ENCODE measurements around the gene RAI2. TPM values are rescaled to one million over a fixed set of nuclear protein-coding genes. Genes with fewer than 3 reads are reported as not detected.

The RAI2 gene
- total RNA-seq, 2 donors from 2014 or later = 1.1 TPM; not detected in 1

GRCh38 chrX:17846045-17846444, 15.1 kb downstream of the RAI2 start:
- DNase-seq (ENCODE audit: low spot score) = no peak

GRCh38 chrX:17844236-17844635, 16.9 kb downstream of the RAI2 start:
- H3K4me1 Mint-ChIP-seq (ENCODE audit: low read depth in 2 of 2) = no peaks in the 10 kb centered on the region
- ATAC-seq (no peak), DNase-seq (ENCODE audit: low spot score) (no peak)
- no peak overlapping the region for H3K27ac Mint-ChIP-seq
- H3K36me3 Mint-ChIP-seq = no peaks in the 10 kb centered on the region
- H3K4me3 Mint-ChIP-seq = no peak overlapping the region
- H3K9me3 Mint-ChIP-seq = no peaks in the 10 kb centered on the region
- H3K27me3 Mint-ChIP-seq = peaks cover under 1 to 19% of the 10 kb centered on the region in 2 donors

More at GRCh38 chrX:17846045-17846444, 15.1 kb downstream of the RAI2 start:
- no peak overlapping the region for H3K4me3 Mint-ChIP-seq
- no peak for ATAC-seq
- H3K4me1 Mint-ChIP-seq (ENCODE audit: low read depth in 2 of 2) = no peaks in the 10 kb centered on the region
- no peaks in the 10 kb centered on the region for H3K36me3 Mint-ChIP-seq
- H3K27me3 Mint-ChIP-seq = peaks cover 0 to 22% of the 10 kb centered on the region in 2 donors
- no peak overlapping the region for H3K27ac Mint-ChIP-seq
- H3K9me3 Mint-ChIP-seq = no peaks in the 10 kb centered on the region

DNA sequence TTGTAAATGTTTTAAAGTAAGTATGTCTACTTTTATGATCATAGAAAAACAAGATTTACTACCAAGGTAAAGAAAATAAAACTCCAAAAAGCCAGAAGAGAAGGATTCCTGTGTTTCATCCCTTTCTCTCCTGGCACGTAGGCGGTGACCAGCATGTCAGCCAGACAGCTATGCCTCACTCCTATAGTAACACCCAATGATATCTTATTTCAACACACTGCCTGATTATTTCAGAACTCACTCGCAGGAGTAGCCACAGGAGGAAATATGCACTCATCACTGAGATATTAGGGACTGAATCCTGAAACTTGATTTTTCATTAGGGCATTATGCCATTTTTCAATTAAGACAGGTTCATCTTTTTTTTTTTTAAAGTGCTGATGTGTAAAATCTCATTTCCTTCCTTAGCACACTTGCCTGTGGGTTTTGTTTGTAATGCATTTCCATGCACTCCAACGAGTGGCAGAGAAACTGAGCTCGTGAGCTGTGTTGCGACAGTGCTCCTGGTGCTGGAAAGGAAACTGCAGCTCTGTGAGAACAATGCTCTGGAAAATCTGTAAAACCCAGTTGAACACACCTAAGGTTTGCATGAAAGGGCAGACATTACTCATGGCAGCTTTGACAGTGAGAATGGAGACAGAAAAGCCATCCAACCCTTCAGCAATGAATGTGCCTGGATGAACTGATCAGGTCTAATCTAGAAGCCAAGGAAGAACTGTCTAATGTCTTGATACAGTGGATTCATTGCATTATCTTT, 18.2 kb downstream of the RAI2 start:
- DNase-seq (ENCODE audit: low spot score) (no peak), ATAC-seq (no peak)
- no peak overlapping the region for H3K4me3 Mint-ChIP-seq
- no peak overlapping the region for H3K27ac Mint-ChIP-seq
- peaks cover 10 to 22% of the 10 kb centered on the region in 2 donors for H3K27me3 Mint-ChIP-seq
- H3K9me3 Mint-ChIP-seq = no peaks in the 10 kb centered on the region
- no peaks in the 10 kb centered on the region for H3K36me3 Mint-ChIP-seq
- no peaks in the 10 kb centered on the region for H3K4me1 Mint-ChIP-seq (ENCODE audit: low read depth in 2 of 2)

DNA sequence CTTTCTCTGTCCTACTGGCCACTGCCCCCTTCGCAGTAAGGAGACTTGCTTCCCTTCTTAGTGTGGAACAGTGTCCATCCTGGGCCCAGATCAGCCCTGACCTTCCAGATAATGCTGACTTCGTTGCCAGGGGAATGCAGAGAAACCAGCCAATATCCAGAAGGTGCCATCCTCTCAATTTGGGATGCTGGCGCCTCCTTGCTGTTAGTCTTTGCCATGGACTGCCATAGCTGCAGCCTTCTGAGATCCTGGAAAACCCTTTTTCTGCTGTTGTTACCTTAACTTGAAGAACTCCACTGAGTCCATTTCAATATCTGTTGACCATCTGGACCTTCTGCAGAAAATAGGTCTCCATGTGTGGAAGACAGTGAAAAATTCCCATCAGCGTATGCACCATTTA, 21.8 kb downstream of the RAI2 start:
- Mint-ChIP-seq H3K9me3 (no peaks in the 10 kb centered on the region), H3K27me3 (peaks cover 10 to 29% of the 10 kb centered on the region in 2 donors), H3K36me3 (no peaks in the 10 kb centered on the region), H3K4me3 (no peak overlapping the region), H3K27ac (no peak overlapping the region), H3K4me1 (ENCODE audit: low read depth in 2 of 2) (no peaks in the 10 kb centered on the region)
- ATAC-seq (no peak), DNase-seq (ENCODE audit: low spot score) (no peak)

DNA sequence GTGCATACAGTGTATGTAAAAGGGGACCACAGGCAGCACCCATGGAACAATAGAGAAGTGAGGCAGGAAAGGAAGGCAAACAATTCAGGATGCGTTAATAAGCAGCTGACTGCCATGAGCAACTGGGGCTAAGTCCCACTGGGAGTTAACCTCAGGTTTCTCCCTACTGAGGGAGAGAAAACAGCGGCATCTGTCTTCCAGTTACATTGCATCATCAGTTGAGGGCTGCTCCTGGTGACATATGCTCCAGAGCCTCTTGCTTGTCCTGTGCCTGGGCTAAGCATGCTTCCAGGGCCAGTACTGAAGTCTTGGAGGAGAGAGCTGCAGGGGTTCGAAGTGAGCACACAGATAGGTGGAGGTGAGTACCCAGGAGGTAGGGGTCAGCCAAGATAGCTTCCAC, 24.3 kb downstream of the RAI2 start:
- ATAC-seq = no peak
- H3K27ac Mint-ChIP-seq = no peak overlapping the region
- no peak for DNase-seq (ENCODE audit: low spot score)
- H3K9me3 Mint-ChIP-seq = no peaks in the 10 kb centered on the region
- no peaks in the 10 kb centered on the region for H3K36me3 Mint-ChIP-seq
- no peak overlapping the region for H3K4me3 Mint-ChIP-seq
- H3K4me1 Mint-ChIP-seq (ENCODE audit: low read depth in 2 of 2) = no peaks in the 10 kb centered on the region
- peaks cover 10 to 28% of the 10 kb centered on the region in 2 donors for H3K27me3 Mint-ChIP-seq

DNA sequence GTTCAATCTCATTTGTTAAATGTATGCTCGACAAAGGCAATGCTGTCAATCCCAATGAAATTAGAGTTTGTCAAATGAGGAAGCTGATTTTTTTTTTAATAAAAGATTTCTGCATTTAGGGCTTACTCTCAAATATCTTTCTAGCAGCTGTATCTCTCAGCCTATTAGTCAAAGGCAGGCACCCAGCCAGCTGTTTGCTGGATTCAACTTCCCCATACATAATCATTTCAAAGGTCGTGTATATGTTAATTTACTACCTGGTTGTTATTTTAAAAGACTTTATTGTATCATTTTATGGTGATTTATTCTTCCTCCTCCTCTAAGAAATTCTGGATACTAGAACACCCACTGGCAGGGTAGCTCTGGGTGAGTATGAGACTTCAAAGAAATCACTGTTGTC, 27.1 kb downstream of the RAI2 start:
- no peaks in the 10 kb centered on the region for H3K36me3 Mint-ChIP-seq
- no peak overlapping the region for H3K4me3 Mint-ChIP-seq
- no peak for DNase-seq (ENCODE audit: low spot score)
- ATAC-seq = no peak
- no peaks in the 10 kb centered on the region for H3K4me1 Mint-ChIP-seq (ENCODE audit: low read depth in 2 of 2)
- peaks cover 6 to 23% of the 10 kb centered on the region in 2 donors for H3K27me3 Mint-ChIP-seq
- H3K27ac Mint-ChIP-seq = no peak overlapping the region
- H3K9me3 Mint-ChIP-seq = no peaks in the 10 kb centered on the region

GRCh38 chrX:17831255-17831654, 29.8 kb downstream of the RAI2 start:
- no peak overlapping the region for H3K27ac Mint-ChIP-seq

GRCh38 chrX:17830211-17830610, 30.9 kb downstream of the RAI2 start:
- Mint-ChIP-seq H3K9me3 (no peaks in the 10 kb centered on the region), H3K27ac (no peak overlapping the region), H3K27me3 (peaks cover 0 to 17% of the 10 kb centered on the region in 2 donors), H3K36me3 (no peaks in the 10 kb centered on the region), H3K4me1 (ENCODE audit: low read depth in 2 of 2) (no peaks in the 10 kb centered on the region), H3K4me3 (no peak overlapping the region)
- DNase-seq (ENCODE audit: low spot score) = no peak
- ATAC-seq = no peak

More at GRCh38 chrX:17831255-17831654, 29.8 kb downstream of the RAI2 start:
- Mint-ChIP-seq H3K36me3 (no peaks in the 10 kb centered on the region), H3K9me3 (no peaks in the 10 kb centered on the region), H3K4me1 (ENCODE audit: low read depth in 2 of 2) (no peaks in the 10 kb centered on the region), H3K4me3 (no peak overlapping the region), H3K27me3 (peaks cover 0 to 21% of the 10 kb centered on the region in 2 donors)
- DNase-seq (ENCODE audit: low spot score) = no peak
- no peak for ATAC-seq

GRCh38 chrX:17829566-17829965, 31.5 kb downstream of the RAI2 start:
- Mint-ChIP-seq H3K4me3 (no peak overlapping the region), H3K36me3 (no peaks in the 10 kb centered on the region), H3K27ac (no peak overlapping the region), H3K9me3 (no peaks in the 10 kb centered on the region), H3K27me3 (peaks cover 0 to 15% of the 10 kb centered on the region in 2 donors), H3K4me1 (ENCODE audit: low read depth in 2 of 2) (no peaks in the 10 kb centered on the region)
- ATAC-seq = no peak
- no peak for DNase-seq (ENCODE audit: low spot score)

- Mint-ChIP-seq H3K4me3 (no peak overlapping the region), H3K27me3 (peaks cover 0 to 10% of the 10 kb centered on the region in 2 donors), H3K36me3 (no peaks in the 10 kb centered on the region), H3K27ac (no peak overlapping the region), H3K4me1 (ENCODE audit: low read depth in 2 of 2) (no peaks in the 10 kb centered on the region), H3K9me3 (no peaks in the 10 kb centered on the region)
- DNase-seq (ENCODE audit: low spot score) = no peak
- ATAC-seq = no peak
These were observed 32.9 kb downstream of the RAI2 start for GRCh38 chrX:17828171-17828570.

- Mint-ChIP-seq H3K27ac (no peak overlapping the region), H3K27me3 (peaks cover 0 to 10% of the 10 kb centered on the region in 2 donors), H3K9me3 (no peaks in the 10 kb centered on the region), H3K36me3 (no peaks in the 10 kb centered on the region), H3K4me3 (no peak overlapping the region), H3K4me1 (ENCODE audit: low read depth in 2 of 2) (no peaks in the 10 kb centered on the region)
- DNase-seq (ENCODE audit: low spot score) (no peak), ATAC-seq (no peak)
These were observed 34.2 kb downstream of the RAI2 start for GRCh38 chrX:17826609-17827496.

GRCh38 chrX:17824980-17825379, 36.1 kb downstream of the RAI2 start:
- Mint-ChIP-seq H3K9me3 (no peaks in the 10 kb centered on the region), H3K36me3 (no peaks in the 10 kb centered on the region), H3K27me3 (peaks cover 0 to 10% of the 10 kb centered on the region in 2 donors), H3K4me3 (no peak overlapping the region), H3K27ac (no peak overlapping the region), H3K4me1 (ENCODE audit: low read depth in 2 of 2) (no peaks in the 10 kb centered on the region)
- ATAC-seq = no peak
- no peak for DNase-seq (ENCODE audit: low spot score)

GRCh38 chrX:17822351-17822750, 38.7 kb downstream of the RAI2 start:
- ATAC-seq (no peak), DNase-seq (ENCODE audit: low spot score) (no peak)
- H3K27ac Mint-ChIP-seq = no peak overlapping the region
- H3K36me3 Mint-ChIP-seq = no peaks in the 10 kb centered on the region
- peaks cover 0 to 7% of the 10 kb centered on the region in 2 donors for H3K27me3 Mint-ChIP-seq
- H3K4me3 Mint-ChIP-seq = no peak overlapping the region
- no peaks in the 10 kb centered on the region for H3K4me1 Mint-ChIP-seq (ENCODE audit: low read depth in 2 of 2)
- no peaks in the 10 kb centered on the region for H3K9me3 Mint-ChIP-seq

DNA sequence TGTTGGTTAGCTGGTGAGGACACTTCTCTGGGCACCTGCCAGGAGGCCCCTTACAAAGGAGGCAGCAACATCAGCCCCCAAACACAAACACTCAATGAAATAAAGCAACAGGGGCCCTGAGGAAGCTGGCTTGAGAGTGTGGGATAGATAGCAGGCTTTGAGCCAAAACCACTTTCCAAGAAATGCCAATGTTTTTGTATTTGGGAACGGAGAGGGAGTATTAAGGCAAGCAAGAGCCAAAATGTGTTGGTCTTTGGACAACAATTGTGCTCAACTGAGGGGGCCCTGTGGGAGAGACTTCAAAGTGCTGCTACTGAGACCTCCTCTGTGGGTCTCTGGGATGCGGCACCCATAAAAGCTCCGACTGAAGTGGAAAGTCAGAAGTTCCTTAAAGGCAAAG, 41.0 kb downstream of the RAI2 start:
- Mint-ChIP-seq H3K27me3 (peaks cover 0 to 15% of the 10 kb centered on the region in 2 donors), H3K4me3 (no peak overlapping the region), H3K36me3 (no peaks in the 10 kb centered on the region), H3K9me3 (no peaks in the 10 kb centered on the region), H3K4me1 (ENCODE audit: low read depth in 2 of 2) (no peaks in the 10 kb centered on the region), H3K27ac (no peak overlapping the region)
- ATAC-seq = no peak
- DNase-seq (ENCODE audit: low spot score) = no peak

All from natural killer cell treated with Interleukin-12 subunit alpha and Interleukin-12 subunit beta and Interleukin-15 and Interleukin-18, amount 100 ng/mL, for 72 hours (primary cell).